Measurements from ENCODE around the gene KCNE3. TPM values are rescaled to one million over a fixed set of nuclear protein-coding genes. Genes with fewer than 3 reads are reported as not detected.
A peak's percentile ranks its signal among the peaks of the same experiment; 100 is the strongest.

The KCNE3 gene
- total RNA-seq, 2 donors from 2014 or later: 31.9 to 41.2 TPM

GRCh38 chr11:74494916-74495315, 27.6 kb upstream of the KCNE3 start:
- TF ChIP-seq CTCF (IDR thresholded peaks at IDR 0.05): no peak
- Histone ChIP-seq H3K4me1 (no peaks in the 10 kb centered on the region), H3K27ac (no peak overlapping the region), H3K9ac (ENCODE audit: low read depth in 2 of 2, low read length in 2 of 2) (no peak overlapping the region), H3K4me3 (no peak overlapping the region), H3K36me3 (no peaks in the 10 kb centered on the region), H3K9me3 (no peaks in the 10 kb centered on the region), H3K27me3 (no peaks in the 10 kb centered on the region)
- no peak for DNase-seq
- intact Hi-C loops (cut with DNase I): no loop called here

GRCh38 chr11:74493791-74494630, 26.7 kb upstream of the KCNE3 start:
- no peak for TF ChIP-seq CTCF (IDR thresholded peaks at IDR 0.05)
- no peaks in the 10 kb centered on the region for H3K4me1 ChIP-seq
- H3K4me3 ChIP-seq: peak overlapping the region; percentile 86
- H3K9ac ChIP-seq (ENCODE audit: low read depth in 2 of 2, low read length in 2 of 2): peak overlapping the region; percentile 87 to 100
- peak overlapping the region; percentile 100 for H3K27ac ChIP-seq
- no peak for DNase-seq
- H3K27me3 ChIP-seq: no peaks in the 10 kb centered on the region
- H3K9me3 ChIP-seq: no peaks in the 10 kb centered on the region
- H3K36me3 ChIP-seq: no peaks in the 10 kb centered on the region
- intact Hi-C loops (cut with DNase I): no loop called here

- peak; percentile 98 for DNase-seq
- Histone ChIP-seq H3K9ac (ENCODE audit: low read depth in 2 of 2, low read length in 2 of 2) (peak within 1 kb of the TSS; percentile 87 to 100), H3K27me3 (no peaks in the 10 kb centered on the region), H3K27ac (peak within 1 kb of the TSS; percentile 100), H3K4me1 (no peaks in the 10 kb centered on the region), H3K4me3 (peak within 1 kb of the TSS; percentile 86), H3K9me3 (no peaks in the 10 kb centered on the region), H3K36me3 (no peaks in the 10 kb centered on the region)
- no peak for TF ChIP-seq CTCF (IDR thresholded peaks at IDR 0.05)
- intact Hi-C loops (cut with DNase I): no loop called here
These were observed 25.8 kb upstream of the KCNE3 start, which contains the start of gene LIPT2 for GRCh38 chr11:74492974-74493790. Gene LIPT2, minus strand, starts transcription at chr11:74493724. Its CDS starts 21 bp downstream, at chr11:74493703.

- TF ChIP-seq CTCF (IDR thresholded peaks at IDR 0.05): no peak
- intact Hi-C loops (cut with DNase I): no loop called here
- Histone ChIP-seq H3K27me3 (no peaks in the 10 kb centered on the region), H3K27ac (no peak overlapping the region), H3K4me3 (no peak overlapping the region), H3K4me1 (no peaks in the 10 kb centered on the region), H3K9ac (ENCODE audit: low read depth in 2 of 2, low read length in 2 of 2) (no peak overlapping the region), H3K9me3 (no peaks in the 10 kb centered on the region), H3K36me3 (no peaks in the 10 kb centered on the region)
- DNase-seq: no peak
These were observed 24.7 kb upstream of the KCNE3 start for GRCh38 chr11:74492084-74492483.

- Histone ChIP-seq H3K9ac (ENCODE audit: low read depth in 2 of 2, low read length in 2 of 2) (no peak overlapping the region), H3K4me1 (no peaks in the 10 kb centered on the region), H3K27ac (no peak overlapping the region), H3K27me3 (no peaks in the 10 kb centered on the region), H3K4me3 (no peak overlapping the region), H3K9me3 (no peaks in the 10 kb centered on the region), H3K36me3 (no peaks in the 10 kb centered on the region)
- TF ChIP-seq CTCF (IDR thresholded peaks at IDR 0.05): no peak
- DNase-seq: no peak
- intact Hi-C loops (cut with DNase I): no loop called here
These were observed 23.6 kb upstream of the KCNE3 start for GRCh38 chr11:74490941-74491340.
